Glomerular endothelial cell (primary cell): ENCODE results near the gene POTEH. TPM values are rescaled to one million over a fixed set of nuclear protein-coding genes. Genes with fewer than 3 reads are reported as not detected.
"Not testable (repeated sequence)": the region's sequence is repeated elsewhere in the genome, so short reads cannot be mapped to it uniquely, and the experiment has no call there.

Experiments
- DNase-seq: peaks from one replicate; pipeline ENCODE4 v3.0.0-alpha.2; 2011; ENCODE audit warnings: low read depth, low spot score; ENCODE audit errors: extremely low read depth
- total RNA-seq: library from RNA; depleted of rRNA; stranded (reverse); fragments of >200 nt; gene quantifications from 2 replicates; pipeline ENCODE4 v1.2.3, GENCODE V29; 2015

POTEH gene
- not detected in 2 replicates for total RNA-seq

- DNase-seq: not testable (repeated sequence)
Measured at GRCh38 chr22:15689749-15690125, at the start of gene POTEH. Gene POTEH (plus strand): TSS chr22:15690026. CDS start chr22:15690078, 52 bp downstream.

GRCh38 chr22:15642288-15642861 is 47.5 kb upstream of the POTEH start:
- DNase-seq: not testable (repeated sequence)

DNA sequence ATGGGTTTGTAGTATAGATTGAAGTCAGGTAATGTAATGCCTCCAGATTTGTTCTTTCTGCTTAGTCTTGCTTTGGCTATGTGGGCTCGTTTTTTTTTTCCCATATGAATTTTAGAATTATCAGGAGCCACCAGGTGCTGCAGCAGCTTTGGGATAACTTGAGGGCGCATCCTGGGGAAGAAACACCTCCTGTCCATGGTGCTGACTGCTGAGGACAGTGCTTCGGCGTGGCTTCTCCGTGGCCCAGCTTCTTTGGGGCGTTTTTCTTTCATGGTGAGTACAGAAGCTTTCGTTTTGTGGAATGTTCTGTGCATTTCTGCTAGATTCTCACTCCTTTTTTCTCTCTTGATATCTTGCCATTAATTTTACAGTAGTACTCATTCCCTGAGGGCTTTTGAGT is 37.9 kb upstream of the POTEH start:
- not testable (repeated sequence) for DNase-seq

DNA sequence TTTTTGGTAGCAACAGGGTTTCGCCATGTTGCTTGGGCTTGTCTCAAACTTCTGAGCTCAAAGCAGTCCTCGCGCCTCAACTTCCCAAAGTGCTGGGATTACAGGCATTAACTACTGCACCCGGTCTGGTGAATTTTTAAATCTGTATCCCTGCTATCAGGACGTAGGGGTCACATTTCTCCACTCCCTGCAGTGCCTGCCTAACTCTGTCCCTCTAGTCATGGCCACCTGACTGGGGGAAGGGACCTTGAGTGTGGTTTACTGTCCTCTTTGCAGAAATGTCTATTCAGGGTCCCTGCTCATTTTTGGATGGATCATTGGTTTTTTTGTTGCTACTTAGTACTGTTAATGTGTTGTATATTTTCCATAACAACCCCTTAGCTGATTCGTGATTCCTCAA is 37.1 kb upstream of the POTEH start:
- DNase-seq: not testable (repeated sequence)

DNA sequence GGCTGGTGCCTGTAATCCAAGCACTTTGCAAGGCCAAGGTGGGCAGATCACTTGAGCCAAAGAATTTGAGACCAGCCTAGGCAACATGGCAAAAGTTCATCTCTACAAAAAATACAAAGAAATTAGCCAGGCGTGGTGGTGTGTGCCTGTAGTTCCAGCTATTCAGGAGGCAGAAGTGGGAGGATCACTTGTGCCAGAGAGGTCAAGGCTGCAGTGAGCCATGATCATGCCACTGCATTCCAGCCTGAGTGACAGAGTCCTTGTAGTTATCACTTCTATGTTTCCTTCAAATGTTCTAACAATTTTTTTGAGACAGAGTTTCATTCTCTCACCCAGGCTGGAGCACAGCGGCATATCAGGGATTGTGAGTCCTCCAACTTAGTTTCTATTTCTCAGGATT is 36.6 kb upstream of the POTEH start:
- not testable (repeated sequence) for DNase-seq

- not testable (repeated sequence) for DNase-seq
Measured at GRCh38 chr22:15661102-15661501, 28.7 kb upstream of the POTEH start.

DNA sequence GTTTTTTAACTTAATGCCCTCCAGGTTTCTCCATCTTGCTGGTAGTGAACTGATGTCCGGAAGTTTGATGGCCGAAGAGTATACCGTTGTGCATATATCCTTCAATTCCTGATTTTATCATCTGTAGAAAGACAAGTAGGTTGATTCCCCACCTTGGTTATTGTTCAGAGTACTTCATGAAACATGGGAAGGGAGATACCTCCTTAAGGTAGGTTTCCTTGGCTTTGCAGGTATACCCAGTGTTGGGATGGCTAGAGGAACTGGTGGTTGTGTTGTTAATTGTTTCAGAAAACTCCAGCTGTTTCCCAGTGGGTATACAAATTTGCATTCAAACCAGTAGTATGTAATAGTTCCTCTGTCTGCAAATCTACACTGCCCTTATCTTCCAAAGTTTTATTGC is 25.1 kb upstream of the POTEH start:
- DNase-seq: not testable (repeated sequence)

DNA sequence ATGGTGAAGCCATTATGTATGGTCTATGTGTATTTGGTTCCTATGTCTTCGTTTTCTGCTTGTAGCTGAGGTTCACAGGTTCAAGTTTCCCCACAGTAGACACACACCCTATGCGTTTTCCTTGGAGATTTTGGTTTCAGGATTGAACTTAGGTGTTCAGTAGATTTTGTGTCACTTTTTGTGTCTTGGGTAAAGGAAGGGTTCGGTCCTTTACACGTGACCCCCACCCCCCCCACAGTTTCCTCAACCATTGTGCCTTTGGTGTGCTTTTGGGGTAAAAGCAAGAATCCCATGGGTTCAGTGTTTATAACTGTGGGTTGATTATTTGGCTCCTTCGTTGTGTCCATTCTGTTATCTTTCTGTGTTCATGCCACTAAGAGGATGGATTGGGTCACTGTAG is 24.3 kb upstream of the POTEH start:
- not testable (repeated sequence) for DNase-seq

- DNase-seq: not testable (repeated sequence)
Measured at GRCh38 chr22:15669430-15669829, 20.4 kb upstream of the POTEH start.

DNA sequence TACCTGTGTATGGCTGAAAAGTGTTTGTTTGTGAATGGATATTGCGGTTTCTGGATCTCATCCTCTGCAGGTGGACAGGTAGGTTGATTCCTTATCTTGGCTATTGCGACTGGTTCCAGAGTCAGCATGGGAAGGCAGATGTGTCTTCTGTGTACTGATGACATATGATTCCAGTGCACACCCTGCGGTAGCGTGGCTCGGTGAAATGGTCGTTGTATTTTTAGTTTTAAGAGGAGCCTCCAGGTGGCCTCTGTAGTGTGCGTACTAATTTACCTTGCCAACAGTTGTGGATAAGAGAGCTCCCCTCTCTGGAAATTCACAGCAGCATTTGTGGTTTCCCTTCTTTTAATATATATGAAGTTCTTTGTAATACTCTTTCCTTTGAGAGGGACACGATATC is 10.1 kb upstream of the POTEH start:
- DNase-seq: not testable (repeated sequence)

DNA sequence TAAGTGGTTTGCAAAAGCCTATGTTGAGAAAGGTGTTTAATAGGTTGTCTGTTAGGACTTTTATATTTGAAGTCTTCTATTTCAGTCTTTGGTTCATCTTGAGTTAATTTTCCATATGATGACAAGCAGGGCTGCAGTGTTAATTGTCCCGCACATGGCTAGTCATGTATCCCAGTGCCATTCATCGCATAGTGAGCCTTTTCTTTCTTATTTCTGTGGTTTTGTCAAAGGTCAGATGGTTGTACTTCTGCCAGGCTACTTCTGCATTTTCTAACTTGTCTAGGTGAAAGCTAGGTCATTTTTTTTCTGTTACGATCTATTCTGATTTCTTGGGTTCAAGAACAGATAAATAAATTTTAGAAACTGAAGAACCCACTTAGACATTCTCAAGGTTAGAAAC is 5.7 kb upstream of the POTEH start:
- not testable (repeated sequence) for DNase-seq

DNA sequence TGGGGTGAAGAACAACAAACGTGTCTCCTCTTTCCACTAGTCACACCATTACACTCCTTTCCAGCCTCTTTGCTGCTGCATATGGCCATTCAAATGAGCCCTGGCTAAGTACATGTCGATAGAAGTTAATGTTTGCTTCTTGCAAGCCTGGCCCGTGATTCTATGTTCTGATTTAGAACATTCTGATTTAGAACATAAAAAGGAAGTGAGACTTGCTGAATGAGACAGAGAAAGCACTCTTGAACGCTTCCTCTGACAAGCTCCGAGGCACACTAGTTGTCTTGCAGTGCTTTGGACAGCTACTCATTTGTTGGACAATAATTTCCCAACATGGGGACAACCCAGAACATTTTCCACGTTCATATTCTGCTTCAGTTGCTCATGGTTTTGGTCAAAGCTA is 5.1 kb upstream of the POTEH start:
- not testable (repeated sequence) for DNase-seq

- not testable (repeated sequence) for DNase-seq
Measured at GRCh38 chr22:15685641-15686040, 4.2 kb upstream of the POTEH start.

DNA sequence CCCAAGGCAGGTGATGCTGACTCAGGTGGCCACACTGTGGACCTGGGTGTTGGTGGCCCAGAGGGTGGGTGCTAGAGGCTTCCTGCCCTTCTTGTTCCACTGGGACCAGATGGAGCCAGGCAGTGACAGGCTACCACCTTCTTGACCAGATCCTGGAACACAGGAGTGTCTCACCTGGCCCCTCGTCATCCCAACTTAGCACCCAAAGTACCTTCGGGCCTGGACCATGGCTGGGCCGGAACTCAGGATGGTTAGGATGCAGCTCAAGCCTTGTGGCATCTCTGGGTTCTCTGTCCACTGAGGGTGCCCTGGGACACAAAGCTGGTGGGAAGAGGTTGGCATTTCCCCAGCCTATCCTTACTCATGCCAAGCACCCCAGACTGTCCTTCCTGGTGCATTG is 2.7 kb upstream of the POTEH start:
- DNase-seq: not testable (repeated sequence)

DNA sequence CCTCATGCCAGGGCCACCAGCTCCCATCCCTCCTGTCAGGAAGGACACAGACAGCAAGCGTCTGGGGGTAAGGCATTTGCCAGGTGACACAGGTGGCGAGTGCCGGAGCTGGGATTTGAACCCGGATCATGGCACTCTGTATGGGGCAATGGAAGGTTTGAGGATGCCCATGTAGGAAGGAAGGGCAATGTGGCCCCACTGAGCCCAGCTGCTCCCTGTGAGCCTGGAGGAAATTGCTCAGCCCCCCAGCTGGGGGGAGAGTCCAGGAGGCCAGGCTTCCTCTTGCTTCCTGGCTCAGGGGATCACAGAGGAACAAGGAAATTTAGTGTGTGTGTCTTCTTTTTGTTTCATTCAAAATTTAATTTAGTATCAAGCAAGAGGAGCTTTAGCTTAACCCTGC is 2.1 kb upstream of the POTEH start:
- DNase-seq: not testable (repeated sequence)

GRCh38 chr22:15688090-15688489 is 1.7 kb upstream of the POTEH start:
- DNase-seq: not testable (repeated sequence)

DNA sequence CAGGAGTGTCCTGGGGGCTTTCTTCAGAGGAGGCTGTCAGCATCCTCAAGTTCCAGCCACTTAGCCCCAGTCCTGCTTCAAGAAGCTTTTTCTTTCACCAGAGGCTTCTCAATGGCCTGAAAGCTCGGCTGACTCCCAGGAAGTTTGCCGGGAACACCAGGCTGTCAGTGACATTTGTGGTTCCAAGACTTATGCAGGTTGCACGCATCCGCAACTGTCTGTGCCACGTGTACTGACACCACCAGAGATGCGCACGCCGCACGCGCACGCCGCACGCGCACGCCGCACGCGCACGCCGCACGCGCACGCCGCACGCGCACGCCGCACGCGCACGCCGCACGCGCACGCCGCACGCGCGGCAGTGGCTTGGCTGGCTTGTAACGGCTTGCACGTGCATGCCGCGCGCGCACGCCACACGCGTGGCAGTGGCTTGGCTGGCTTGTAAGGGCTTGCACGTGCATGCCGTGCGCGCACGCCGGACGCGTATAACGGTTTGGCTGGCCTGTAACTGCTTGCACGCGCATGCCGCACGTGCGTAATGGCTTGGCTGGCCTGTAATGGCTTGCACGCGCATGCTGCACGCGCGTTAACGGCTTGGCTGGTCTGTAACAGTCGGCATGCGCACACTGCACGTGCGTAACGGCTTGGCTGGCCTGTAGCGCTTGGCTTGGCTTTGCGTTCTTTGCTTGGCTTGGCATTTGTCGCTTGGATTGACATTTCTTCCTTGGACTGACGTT is 646 bp upstream of the POTEH start:
- DNase-seq: not testable (repeated sequence)

DNA sequence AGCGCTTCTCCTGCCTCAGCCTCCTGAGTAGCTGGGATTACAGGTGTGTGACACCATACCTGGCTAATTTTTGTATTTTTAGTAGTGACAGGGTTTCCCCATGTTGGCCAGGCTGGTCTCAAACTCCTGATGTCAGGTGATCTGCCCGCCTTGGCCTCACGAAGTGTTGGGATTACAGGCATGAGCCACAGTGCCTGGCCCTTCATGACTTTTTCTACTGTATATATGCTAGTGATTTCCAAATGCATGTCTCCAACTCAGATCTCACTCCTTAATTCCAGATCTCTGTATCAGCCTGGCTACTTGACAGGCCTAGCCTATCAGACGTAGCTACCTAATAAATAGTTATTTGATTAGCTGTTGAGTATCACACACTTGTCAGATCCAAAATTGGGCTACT is 23.8 kb downstream of the POTEH start:
- not testable (repeated sequence) for DNase-seq

GRCh38 chr22:15714125-15714524 is 24.3 kb downstream of the POTEH start:
- not testable (repeated sequence) for DNase-seq

DNA sequence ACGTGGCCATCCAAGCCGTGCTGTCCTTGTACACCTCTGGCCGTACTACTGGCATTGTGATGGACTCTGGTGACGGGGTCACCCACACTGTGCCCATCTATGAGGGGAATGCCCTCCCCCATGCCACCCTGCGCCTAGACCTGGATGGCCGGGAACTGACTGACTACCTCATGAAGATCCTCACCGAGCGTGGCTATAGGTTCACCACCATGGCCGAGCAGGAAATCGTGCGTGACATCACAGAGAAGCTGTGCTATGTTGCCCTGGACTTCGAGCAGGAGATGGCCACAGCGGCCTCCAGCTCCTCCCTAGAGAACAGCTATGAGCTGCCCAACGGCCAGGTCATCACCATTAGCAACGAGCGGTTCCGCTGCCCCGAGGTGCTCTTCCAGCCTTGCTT is 32.1 kb downstream of the POTEH start:
- DNase-seq: not testable (repeated sequence)

DNA sequence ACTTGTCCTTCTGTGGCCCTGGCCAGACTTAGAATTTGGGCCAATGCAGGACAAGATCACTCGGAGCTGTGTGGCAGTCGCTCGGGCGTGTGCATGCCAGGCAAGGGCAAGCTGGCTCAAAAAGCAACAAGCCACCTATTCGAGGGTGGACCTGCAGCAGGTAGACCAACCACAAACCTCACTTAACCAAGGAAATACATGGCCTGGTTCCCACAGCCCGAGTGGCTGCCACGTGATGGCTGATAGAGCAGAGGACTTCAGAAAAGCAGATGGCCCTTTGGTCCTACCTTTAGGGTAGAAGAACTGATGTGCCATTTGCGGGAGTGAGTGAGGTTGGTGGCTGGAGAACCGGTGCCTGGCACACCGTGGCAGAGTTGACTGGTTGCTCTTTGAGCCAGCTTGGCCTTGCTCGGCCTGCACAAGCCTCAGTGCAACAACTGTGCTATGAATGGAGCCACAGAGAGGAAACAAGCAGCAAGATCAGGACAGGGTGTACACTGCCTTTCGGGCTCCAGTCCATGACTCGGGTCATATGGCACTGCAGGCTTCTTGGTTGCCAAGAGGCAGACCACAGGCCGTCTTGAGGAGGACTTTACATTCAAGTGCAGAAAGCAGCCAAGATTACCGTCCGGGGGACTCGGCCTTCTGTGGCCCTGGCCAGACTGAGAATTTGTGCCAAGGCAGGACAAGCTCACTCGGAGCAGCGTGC is 39.5 kb downstream of the POTEH start:
- not testable (repeated sequence) for DNase-seq

GRCh38 chr22:15731023-15731422 is 41.2 kb downstream of the POTEH start:
- not testable (repeated sequence) for DNase-seq
